H54 (cell line): ENCODE measurements around the gene ADRA1B.
"Not testable (repeated sequence)": the region's sequence is repeated elsewhere in the genome, so short reads cannot be mapped to it uniquely, and the experiment has no call there.

Source experiments
- DNase-seq: peaks from one replicate; pipeline ENCODE4 v3.0.0; 2011; ENCODE audit warnings: low spot score, mixed read lengths; ENCODE audit not compliant: insufficient read length
- FAIRE-seq: peaks from 3 replicates; lab custom pipeline; 2011; peaks lifted over from hg19 to GRCh38; lab: Jason Lieb, UNC
- POLR2A ChIP-seq: IDR thresholded peaks from 2 replicates; pipeline ENCODE4 v1.6.1; 2011; ENCODE audit warnings: low read depth, mild to moderate bottlenecking, low read length

The ADRA1B gene

GRCh38 chr5:159976921-159977320 lies 60.6 kb downstream of the ADRA1B start:
- FAIRE-seq (no peak), DNase-seq (no peak)
- TF ChIP-seq POLR2A: no peak

DNA sequence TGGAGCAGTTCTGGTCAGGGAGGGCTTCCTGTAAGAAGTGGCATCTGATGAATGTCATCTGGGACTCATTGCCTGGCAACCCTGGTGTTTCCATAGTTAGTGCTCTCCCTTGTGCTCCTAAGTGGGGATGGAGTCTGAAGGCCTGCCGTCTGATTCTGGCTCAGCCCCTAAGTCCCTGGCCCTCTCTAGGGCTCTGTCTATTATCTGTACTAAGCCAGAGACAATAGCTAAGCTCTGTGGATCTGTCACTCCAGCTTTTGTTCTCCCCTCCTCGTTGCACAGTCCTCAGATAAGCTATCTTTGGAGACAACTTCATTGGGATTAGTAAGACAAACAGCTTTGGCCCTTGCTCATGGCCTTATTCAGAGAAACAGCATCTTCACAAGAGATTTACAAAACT lies 62.1 kb downstream of the ADRA1B start:
- no peak for FAIRE-seq
- TF ChIP-seq POLR2A: no peak
- no peak for DNase-seq

- no peak for DNase-seq
- TF ChIP-seq POLR2A: no peak
- no peak for FAIRE-seq
Measured at GRCh38 chr5:159982421-159983173, 66.3 kb downstream of the ADRA1B start.

- no peak for DNase-seq
- FAIRE-seq: no peak
- no peak for TF ChIP-seq POLR2A
Measured at GRCh38 chr5:159987031-159987674, 70.9 kb downstream of the ADRA1B start.

- FAIRE-seq (no peak), DNase-seq (no peak)
- TF ChIP-seq POLR2A: no peak
Measured at GRCh38 chr5:159990506-159990905, 74.2 kb downstream of the ADRA1B start.

- TF ChIP-seq POLR2A: no peak
- FAIRE-seq (no peak), DNase-seq (no peak)
Measured at GRCh38 chr5:159992566-159992965, 76.3 kb downstream of the ADRA1B start.

GRCh38 chr5:159993194-159993593 lies 76.9 kb downstream of the ADRA1B start:
- DNase-seq (no peak), FAIRE-seq (no peak)
- no peak for TF ChIP-seq POLR2A

- FAIRE-seq (no peak), DNase-seq (no peak)
- no peak for TF ChIP-seq POLR2A
Measured at GRCh38 chr5:159995907-159996306, 79.6 kb downstream of the ADRA1B start.

DNA sequence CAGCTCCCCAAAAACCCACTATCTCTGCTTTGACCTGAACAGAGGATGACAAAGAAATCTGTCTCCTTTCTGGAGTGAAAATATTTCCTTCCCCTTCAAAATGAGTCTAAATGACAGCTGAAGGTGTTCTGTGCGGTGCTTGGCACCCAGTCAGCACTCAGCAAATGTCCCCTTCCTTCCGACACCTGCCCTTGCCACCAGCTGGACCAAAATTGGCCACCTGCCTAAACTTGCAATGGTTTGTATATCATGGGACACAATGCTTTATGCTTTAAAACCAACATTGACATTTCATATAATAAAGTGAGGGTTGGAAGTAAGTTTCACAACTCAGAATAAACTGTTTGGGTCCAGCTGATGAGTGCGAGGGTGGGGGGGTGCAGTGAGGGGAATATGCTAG lies 85.2 kb downstream of the ADRA1B start:
- TF ChIP-seq POLR2A: no peak
- no peak for FAIRE-seq
- DNase-seq: no peak

GRCh38 chr5:160007514-160007913 lies 91.2 kb downstream of the ADRA1B start:
- no peak for DNase-seq
- TF ChIP-seq POLR2A: no peak
- no peak for FAIRE-seq

- not testable (repeated sequence) for DNase-seq, FAIRE-seq
Measured at GRCh38 chr5:160008529-160008876, 92.2 kb downstream of the ADRA1B start.

DNA sequence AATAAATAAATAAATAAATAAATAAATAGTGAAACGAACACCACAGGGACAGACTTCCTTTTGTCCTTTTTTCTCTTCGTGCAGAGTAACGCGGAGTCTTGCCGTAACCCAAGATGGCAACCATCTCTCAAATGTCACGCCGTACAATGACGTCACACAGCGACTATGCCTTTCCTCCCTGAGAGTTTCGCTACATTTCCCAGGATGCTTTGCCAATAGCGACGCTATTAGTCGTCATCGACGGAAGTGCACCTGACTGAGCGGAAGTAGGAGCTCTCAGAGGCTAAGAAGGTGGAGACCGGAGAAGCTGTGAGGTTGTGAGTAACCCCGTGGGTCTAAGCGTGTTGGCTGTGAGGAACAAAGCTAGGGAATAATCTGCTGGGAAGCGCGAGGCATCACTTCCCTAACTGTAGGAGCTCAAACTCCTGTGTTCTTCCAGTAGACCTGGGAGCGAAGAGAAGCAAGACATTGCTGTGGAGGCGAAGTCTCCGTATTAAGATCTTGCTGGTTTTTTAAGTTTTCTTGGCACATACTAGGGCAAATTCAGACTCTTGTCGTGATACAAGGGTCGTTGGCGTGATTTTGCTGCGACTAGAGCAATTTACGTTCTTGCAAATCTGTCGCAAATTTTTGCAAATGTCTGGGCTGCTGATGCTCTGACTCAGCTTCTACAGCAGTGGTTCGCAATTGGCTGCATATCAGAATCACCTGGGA lies 92.8 kb downstream of the ADRA1B start, which contains the start of gene TTC1:
TTC1 (plus strand) TSS at position 263 of the 714 bp plus-strand sequence. CDS start 1,390 bp downstream, outside the sequence.
- peak; percentile 98 for FAIRE-seq
- TF ChIP-seq POLR2A: peak; percentile 72
- peak; percentile 65 for DNase-seq

GRCh38 chr5:160009591-160009989 lies 93.3 kb downstream of the ADRA1B start:
- no peak for TF ChIP-seq POLR2A
- DNase-seq (no peak), FAIRE-seq (no peak)

DNA sequence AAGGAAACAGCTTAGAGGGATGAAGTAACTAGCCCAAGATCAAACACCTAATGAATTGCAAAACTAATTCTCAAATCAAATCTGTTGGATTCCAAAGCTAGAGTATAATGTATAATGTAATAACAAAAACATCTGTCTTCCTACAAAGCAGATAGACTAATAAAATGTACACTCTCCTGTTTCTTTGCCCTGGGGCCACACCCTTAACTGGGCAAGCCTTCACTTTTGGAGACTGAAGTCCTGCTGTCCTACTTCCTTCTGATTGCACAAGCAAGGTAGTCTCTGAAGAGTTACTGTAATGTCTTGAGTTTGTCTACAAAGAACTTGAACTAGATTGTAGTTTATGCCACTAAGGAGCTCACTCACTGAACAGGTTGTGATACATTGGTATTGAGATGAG lies 95.2 kb downstream of the ADRA1B start:
- TF ChIP-seq POLR2A: no peak
- no peak for DNase-seq
- FAIRE-seq: no peak

DNA sequence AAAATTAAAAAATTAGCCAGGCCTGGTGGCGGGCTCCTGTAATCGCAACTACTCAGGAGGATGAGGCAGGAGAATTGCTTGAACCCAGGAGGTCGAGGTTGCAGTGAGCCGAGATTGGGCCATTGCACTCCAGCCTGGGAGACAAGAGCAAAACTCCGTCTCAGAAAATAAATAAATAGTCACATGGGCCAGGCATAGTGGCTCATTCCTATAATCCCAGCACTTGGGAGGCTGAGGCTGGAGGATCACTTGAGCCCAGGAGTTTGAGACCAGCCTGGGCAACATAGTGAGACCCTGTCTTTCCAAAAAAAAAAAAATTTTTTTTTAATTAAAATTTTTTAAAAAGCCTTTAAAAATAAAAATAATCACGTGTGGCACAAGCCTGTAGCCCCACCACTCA lies 97.9 kb downstream of the ADRA1B start:
- not testable (repeated sequence) for DNase-seq, FAIRE-seq
